Type B pancreatic cell (in vitro differentiated cells): Measurements from ENCODE around the gene VSTM2L. TPM values are rescaled to one million over a fixed set of nuclear protein-coding genes. Genes with fewer than 3 reads are reported as not detected.

Source experiments
- DNase-seq: peaks from one replicate; pipeline ENCODE4 v3.0.0; 2021; ENCODE audit warnings: mixed read lengths; ENCODE audit not compliant: unreplicated experiment; ENCODE audit errors: extremely low spot score
- H3K27ac Mint-ChIP-seq: 2 replicates; pipeline ENCODE4 v1.8.0; 2021; ENCODE audit warnings: mild to moderate bottlenecking, mixed read lengths
- H3K27me3 Mint-ChIP-seq: 2 replicates; pipeline ENCODE4 v1.8.0; 2021; ENCODE audit warnings: mixed read lengths
- H3K36me3 Mint-ChIP-seq: 2 replicates; pipeline ENCODE4 v1.8.0; 2021; ENCODE audit warnings: mixed read lengths
- H3K4me1 Mint-ChIP-seq: one replicate; pipeline ENCODE4 v1.8.0; 2021; ENCODE audit warnings: mixed read lengths; ENCODE audit not compliant: unreplicated experiment
- H3K4me3 Mint-ChIP-seq: 2 replicates; pipeline ENCODE4 v1.8.0; 2021; ENCODE audit warnings: mild to moderate bottlenecking, mixed read lengths
- H3K9me3 Mint-ChIP-seq: 2 replicates; pipeline ENCODE4 v1.8.0; 2021; ENCODE audit warnings: mixed read lengths
- CTCF ChIP-seq: fragments of 200-600 bp; sonication (generic); conservative IDR thresholded peaks from 2 replicates; pipeline ENCODE4 v1.5.0; 2021; ENCODE audit warnings: antibody characterized with exemption, mild to moderate bottlenecking
- total RNA-seq: library from RNA; stranded (reverse); gene quantifications from 2 replicates; pipeline ENCODE4 v1.2.1, GENCODE V29; 2021; ENCODE audit warnings: low replicate concordance

VSTM2L gene
- total RNA-seq, 1 donor from 2014 or later, result 11.4 TPM

- Mint-ChIP-seq H3K4me3 (peak overlapping the region; percentile 2), H3K36me3 (no peaks in the 10 kb centered on the region), H3K27me3 (peaks cover 51% of the 10 kb centered on the region), H3K27ac (no peak overlapping the region), H3K9me3 (no peaks in the 10 kb centered on the region), H3K4me1 (peaks cover 59% of the 10 kb centered on the region)
- DNase-seq, result no peak
- TF ChIP-seq CTCF, result no peak
Measured at GRCh38 chr20:37912874-37913273, 9.9 kb downstream of the VSTM2L start.

- no peak for DNase-seq
- H3K9me3 Mint-ChIP-seq, result no peaks in the 10 kb centered on the region
- peak overlapping the region; percentile 26 for H3K27ac Mint-ChIP-seq
- no peak for TF ChIP-seq CTCF
- H3K4me3 Mint-ChIP-seq, result peak overlapping the region; percentile 82
- no peaks in the 10 kb centered on the region for H3K36me3 Mint-ChIP-seq
- peaks cover 56% of the 10 kb centered on the region for H3K4me1 Mint-ChIP-seq
- peaks cover 51% of the 10 kb centered on the region for H3K27me3 Mint-ChIP-seq
Measured at GRCh38 chr20:37913567-37914366, 10.8 kb downstream of the VSTM2L start.

GRCh38 chr20:37914367-37914671 lies 11.4 kb downstream of the VSTM2L start:
- peak overlapping the region; percentile 26 for H3K27ac Mint-ChIP-seq
- H3K36me3 Mint-ChIP-seq, result no peaks in the 10 kb centered on the region
- no peaks in the 10 kb centered on the region for H3K9me3 Mint-ChIP-seq
- H3K27me3 Mint-ChIP-seq, result peaks cover 52% of the 10 kb centered on the region
- no peak for TF ChIP-seq CTCF
- peaks cover 56% of the 10 kb centered on the region for H3K4me1 Mint-ChIP-seq
- DNase-seq, result no peak
- peak overlapping the region; percentile 82 for H3K4me3 Mint-ChIP-seq

- peak overlapping the region; percentile 82 for H3K4me3 Mint-ChIP-seq
- H3K27ac Mint-ChIP-seq, result peak overlapping the region; percentile 53
- H3K4me1 Mint-ChIP-seq, result peaks cover 56% of the 10 kb centered on the region
- H3K9me3 Mint-ChIP-seq, result no peaks in the 10 kb centered on the region
- TF ChIP-seq CTCF, result peak; percentile 35
- DNase-seq, result no peak
- H3K27me3 Mint-ChIP-seq, result peaks cover 52% of the 10 kb centered on the region
- no peaks in the 10 kb centered on the region for H3K36me3 Mint-ChIP-seq
Measured at GRCh38 chr20:37914672-37915433, 11.9 kb downstream of the VSTM2L start.

GRCh38 chr20:37915434-37915787 lies 12.5 kb downstream of the VSTM2L start:
- no peak for TF ChIP-seq CTCF
- Mint-ChIP-seq H3K4me1 (peaks cover 56% of the 10 kb centered on the region), H3K4me3 (no peak overlapping the region), H3K36me3 (no peaks in the 10 kb centered on the region), H3K9me3 (no peaks in the 10 kb centered on the region), H3K27me3 (peaks cover 49% of the 10 kb centered on the region), H3K27ac (no peak overlapping the region)
- DNase-seq, result no peak
